Epithelial cell of prostate (primary cell): ENCODE measurements around the gene IL13.
"Not testable (repeated sequence)": the region's sequence is repeated elsewhere in the genome, so short reads cannot be mapped to it uniquely, and the experiment has no call there.

Experiments
- DNase-seq: peaks from one replicate; pipeline ENCODE4 v3.0.0-alpha.2; 2011; ENCODE audit warnings: low read depth, low spot score
- H3K27ac ChIP-seq: fragments of 450-650 bp; 2 replicates; pipeline ENCODE4 v1.5.1; 2017; ENCODE audit warnings: mild to moderate bottlenecking

Gene IL13

GRCh38 chr5:132657676-132658380 lies at the start of gene IL13:
Gene IL13, plus strand, starts transcription at chr5:132658173. Its CDS starts 14 bp downstream, at chr5:132658187.
- no peak for DNase-seq
- no peak within 1 kb of the TSS for H3K27ac ChIP-seq

GRCh38 chr5:132611965-132612364 lies 46.0 kb upstream of the IL13 start:
- no peak for DNase-seq
- H3K27ac ChIP-seq, result no peak overlapping the region

DNA sequence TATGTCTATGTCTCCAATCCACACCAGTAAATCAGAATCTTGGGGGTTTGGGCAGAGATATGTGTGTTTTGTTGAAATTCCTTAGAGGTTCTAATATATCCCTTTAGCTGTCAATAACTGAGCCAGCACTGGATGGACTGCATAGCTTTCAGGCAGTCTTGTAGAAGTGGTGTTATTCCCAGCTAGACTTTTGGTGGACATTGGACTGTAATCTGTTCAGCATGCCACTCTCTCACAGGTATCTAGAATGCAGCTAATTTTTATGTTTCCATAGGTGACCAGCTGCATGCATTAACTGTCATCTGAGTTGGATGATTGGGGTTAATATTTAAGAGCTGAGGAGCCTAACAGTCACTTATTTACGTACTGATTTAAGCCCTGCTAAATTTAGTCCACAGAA lies 45.1 kb upstream of the IL13 start:
- no peak overlapping the region for H3K27ac ChIP-seq
- DNase-seq, result no peak

- no peak for DNase-seq
- no peak overlapping the region for H3K27ac ChIP-seq
These were observed 36.3 kb upstream of the IL13 start for GRCh38 chr5:132621699-132622098.

DNA sequence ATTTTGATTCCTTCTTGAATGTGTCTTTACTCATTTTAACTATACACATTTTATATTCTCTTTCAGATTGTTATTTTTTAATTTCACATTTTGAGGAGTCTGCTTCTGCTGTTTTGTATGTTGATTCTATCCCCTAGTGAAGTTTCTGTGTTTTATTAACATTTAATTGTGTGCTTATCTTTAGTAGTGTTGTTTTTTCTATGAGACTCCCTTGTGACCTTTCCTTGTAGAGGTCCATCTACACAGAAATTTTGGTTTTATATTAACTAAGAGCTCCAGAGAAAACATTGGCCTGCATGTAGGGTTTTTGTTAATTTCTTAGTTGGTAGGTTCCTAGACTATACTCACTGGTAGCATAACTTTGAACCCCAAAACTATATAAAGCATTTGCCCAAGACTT lies 35.4 kb upstream of the IL13 start:
- no peak for DNase-seq
- H3K27ac ChIP-seq, result no peak overlapping the region

GRCh38 chr5:132627470-132627869 lies 30.5 kb upstream of the IL13 start:
- no peak overlapping the region for H3K27ac ChIP-seq
- no peak for DNase-seq

DNA sequence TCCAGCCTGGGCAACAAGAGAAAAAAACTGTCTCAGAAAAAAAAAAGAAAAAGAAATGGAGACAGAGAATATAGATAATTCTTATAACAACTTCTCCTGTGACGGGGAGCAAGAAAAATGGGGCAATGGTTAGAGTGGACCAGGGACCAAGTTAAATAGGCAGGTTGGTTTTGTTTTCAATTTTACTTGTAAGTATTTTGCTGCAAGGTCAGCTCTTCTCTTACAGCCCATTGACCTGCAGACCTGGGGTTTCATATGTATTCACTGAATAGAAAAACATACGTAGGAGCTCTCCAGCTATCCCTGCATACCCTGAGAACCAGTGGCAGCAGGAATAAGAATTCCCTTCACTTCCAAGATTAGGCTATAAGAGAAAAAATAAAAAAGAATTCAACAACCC lies 29.2 kb upstream of the IL13 start:
- no peak overlapping the region for H3K27ac ChIP-seq
- no peak for DNase-seq

GRCh38 chr5:132629230-132629944 lies 28.6 kb upstream of the IL13 start:
- no peak for DNase-seq
- no peak overlapping the region for H3K27ac ChIP-seq

- not testable (repeated sequence) for DNase-seq, H3K27ac ChIP-seq
These were observed 24.4 kb upstream of the IL13 start for GRCh38 chr5:132633587-132633986.

- H3K27ac ChIP-seq, result no peak overlapping the region
- DNase-seq, result no peak
These were observed 22.1 kb upstream of the IL13 start for GRCh38 chr5:132635873-132636272.

DNA sequence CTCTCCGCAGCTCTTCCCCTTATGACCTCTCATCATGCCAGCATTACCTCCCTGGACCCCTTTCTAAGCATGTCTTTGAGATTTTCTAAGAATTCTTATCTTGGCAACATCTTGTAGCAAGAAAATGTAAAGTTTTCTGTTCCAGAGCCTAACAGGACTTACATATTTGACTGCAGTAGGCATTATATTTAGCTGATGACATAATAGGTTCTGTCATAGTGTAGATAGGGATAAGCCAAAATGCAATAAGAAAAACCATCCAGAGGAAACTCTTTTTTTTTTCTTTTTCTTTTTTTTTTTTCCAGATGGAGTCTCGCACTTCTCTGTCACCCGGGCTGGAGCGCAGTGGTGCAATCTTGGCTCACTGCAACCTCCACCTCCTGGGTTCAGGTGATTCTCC lies 20.7 kb upstream of the IL13 start:
- no peak for DNase-seq
- no peak overlapping the region for H3K27ac ChIP-seq

- DNase-seq, result no peak
- H3K27ac ChIP-seq, result no peak overlapping the region
These were observed 18.3 kb upstream of the IL13 start for GRCh38 chr5:132639706-132640130.

GRCh38 chr5:132640613-132641012 lies 17.4 kb upstream of the IL13 start:
- no peak for DNase-seq
- no peak overlapping the region for H3K27ac ChIP-seq

- DNase-seq, result no peak
- H3K27ac ChIP-seq, result no peak overlapping the region
These were observed 16.7 kb upstream of the IL13 start for GRCh38 chr5:132641241-132641723.

DNA sequence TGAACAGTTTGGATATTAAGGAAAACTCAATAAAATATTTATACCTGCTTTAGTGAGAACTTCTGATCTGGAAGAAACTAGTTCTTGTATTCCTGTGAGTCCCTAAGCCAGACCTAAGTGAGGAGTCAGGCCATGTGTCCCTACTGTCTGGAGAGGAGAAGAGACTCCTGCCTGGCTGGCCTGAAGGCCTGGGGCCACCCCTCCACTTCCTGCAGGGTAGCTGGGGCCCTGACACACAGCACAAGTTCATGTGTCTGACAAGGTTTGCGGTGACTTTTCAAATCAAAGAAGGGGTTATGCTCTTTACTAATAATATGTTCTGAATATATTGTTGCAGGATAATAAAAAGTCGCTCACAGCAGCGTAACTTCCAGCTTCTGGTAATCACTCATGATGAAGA lies 16.1 kb upstream of the IL13 start:
- DNase-seq, result no peak
- no peak overlapping the region for H3K27ac ChIP-seq

GRCh38 chr5:132644177-132644576 lies 13.8 kb upstream of the IL13 start:
- H3K27ac ChIP-seq, result no peak overlapping the region
- no peak for DNase-seq

DNA sequence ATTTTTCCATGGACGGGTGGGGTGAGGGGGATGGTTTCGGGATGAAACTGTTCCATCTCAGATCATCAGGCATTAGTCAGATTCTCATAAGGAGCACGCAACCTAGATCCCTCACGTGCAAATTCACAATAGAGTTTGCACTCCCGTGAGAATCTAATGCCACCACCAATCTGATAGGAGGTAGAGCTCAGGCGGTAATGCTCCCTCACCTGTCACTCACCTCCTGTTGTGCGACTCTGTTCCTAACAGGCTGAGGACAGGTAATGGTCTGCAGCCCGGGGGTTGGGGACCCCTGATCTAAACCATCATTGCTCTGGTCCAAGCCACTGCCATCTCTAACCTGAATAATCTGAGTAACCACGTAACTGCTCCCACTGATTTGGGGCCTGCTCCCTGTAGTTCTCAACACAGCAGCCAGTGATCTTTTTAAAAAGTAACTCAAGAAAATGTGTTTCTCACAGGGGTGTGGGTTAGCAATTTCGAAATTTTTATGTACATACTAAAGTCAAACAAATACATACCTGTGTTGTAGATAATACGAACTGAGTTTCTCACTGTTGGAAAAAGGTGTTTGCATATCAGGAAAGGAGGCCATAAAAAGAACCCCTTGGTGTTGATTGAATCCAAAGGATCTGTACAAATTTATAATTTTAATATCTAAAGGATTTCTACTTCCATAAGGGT lies 11.2 kb upstream of the IL13 start:
- H3K27ac ChIP-seq, result no peak overlapping the region
- no peak for DNase-seq

DNA sequence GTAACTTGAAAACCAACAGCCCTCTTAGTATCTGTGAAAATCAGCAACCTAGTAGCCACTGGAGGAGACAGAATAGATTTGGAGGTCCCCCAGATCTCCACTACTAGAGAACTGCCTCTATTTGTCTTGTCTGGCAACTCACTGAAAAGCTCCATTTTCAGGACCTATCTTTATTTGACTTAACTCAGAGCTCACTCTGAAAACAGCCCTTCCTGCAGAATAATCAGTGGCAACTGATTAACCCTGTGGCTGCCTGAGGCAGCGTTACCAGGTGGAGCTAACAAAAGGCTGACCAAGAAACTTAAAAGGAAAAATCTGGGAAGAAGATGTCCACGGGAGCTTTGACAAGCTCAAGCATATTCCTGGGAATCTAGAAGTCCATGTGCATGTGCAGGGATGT lies 10.5 kb upstream of the IL13 start:
- H3K27ac ChIP-seq, result no peak overlapping the region
- DNase-seq, result no peak

- no peak overlapping the region for H3K27ac ChIP-seq
- no peak for DNase-seq
These were observed 9.6 kb upstream of the IL13 start for GRCh38 chr5:132648355-132648754.

- H3K27ac ChIP-seq, result no peak overlapping the region
- DNase-seq, result no peak
These were observed 6.0 kb upstream of the IL13 start for GRCh38 chr5:132651838-132652469.

DNA sequence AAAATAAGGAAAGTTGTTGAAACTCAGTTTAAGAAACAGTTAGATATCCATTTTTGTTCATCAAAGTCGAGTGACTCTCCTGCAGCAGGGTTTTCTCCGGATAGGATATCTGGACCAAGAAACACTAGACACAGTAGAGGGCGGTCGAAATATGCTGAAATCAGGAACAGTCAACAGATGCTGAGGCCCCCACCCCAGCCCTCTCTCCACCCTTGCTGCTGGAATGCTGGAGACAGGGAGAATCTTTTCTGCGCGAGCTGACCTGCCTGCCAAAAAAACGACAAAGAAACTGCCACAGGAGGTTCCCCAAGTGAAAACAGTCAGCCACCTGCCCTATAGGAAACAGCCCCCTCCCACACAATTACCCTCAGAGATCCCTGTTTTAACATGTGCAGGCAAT lies 4.3 kb upstream of the IL13 start:
- no peak overlapping the region for H3K27ac ChIP-seq
- no peak for DNase-seq
